NCI-H2196 treated with DMSO at 0.1 percent for 48 hours (cell line): Measurements from ENCODE around the gene IFT88.

ENCODE experiments used
- DNase-seq: peaks from one replicate; lab custom pipeline; 2025; ENCODE audit not compliant: unreplicated experiment; lab: John Stamatoyannopoulos, UW

The IFT88 gene

GRCh38 chr13:20711301-20712044 is 144.5 kb downstream of the IFT88 start:
- no peak for DNase-seq

DNA sequence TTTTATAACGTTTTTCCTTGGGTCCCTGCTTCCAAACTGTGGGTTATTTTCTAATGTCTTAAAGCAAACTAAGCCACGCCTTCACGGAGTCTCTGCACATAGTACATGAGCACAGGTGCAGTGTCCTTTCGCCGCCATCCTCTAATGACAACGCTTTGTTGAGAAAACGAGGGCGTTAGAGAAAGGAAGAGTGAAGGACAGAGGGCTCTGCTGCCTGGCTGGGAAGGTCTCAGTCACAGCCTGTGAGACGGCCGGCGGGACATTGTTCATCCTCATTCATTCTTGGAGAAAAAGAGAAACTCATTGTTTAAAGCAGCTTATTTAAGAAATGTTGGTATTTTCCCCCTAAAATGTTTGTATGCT is 146.0 kb downstream of the IFT88 start:
- no peak for DNase-seq

DNA sequence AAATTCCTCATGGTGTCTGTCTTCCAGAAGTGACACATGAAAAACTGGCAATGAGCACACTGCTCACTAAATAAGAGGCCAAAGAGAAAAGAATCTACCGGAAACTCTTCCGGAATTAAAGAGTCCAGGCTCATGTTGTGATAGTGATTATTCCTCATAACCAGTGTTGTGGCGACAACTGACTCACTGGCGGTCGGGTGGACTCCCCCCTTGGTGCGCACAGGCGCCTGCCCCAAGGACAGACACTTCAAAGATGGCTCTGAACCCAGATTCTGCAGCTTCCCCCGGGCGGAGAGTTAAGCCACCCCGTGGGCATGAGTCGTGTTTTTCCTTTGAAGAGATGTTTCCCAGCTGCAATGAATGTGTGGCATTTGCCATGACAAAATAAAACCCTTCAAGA is 146.8 kb downstream of the IFT88 start:
- no peak for DNase-seq

DNA sequence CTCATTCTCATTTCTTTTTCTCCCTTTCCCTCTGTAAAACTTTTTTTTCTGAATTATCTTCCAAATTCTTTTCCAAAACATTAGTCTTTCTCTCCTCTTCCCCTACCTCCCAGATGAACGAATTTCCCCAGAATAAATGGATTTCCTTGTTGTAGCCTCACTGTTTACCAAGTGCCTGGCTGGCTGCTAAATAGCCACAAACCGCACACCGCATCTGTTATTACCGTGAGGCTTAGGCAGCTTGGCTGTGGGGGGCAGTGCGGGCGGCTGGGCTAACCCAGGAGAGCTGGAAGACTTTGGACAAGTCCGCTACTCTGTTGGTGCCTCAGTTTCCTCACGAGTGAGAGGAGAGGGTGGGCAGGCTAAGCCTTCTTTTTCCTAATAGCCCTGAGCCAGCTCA is 147.2 kb downstream of the IFT88 start:
- no peak for DNase-seq

GRCh38 chr13:20714563-20715329 is 147.8 kb downstream of the IFT88 start:
- DNase-seq: no peak

DNA sequence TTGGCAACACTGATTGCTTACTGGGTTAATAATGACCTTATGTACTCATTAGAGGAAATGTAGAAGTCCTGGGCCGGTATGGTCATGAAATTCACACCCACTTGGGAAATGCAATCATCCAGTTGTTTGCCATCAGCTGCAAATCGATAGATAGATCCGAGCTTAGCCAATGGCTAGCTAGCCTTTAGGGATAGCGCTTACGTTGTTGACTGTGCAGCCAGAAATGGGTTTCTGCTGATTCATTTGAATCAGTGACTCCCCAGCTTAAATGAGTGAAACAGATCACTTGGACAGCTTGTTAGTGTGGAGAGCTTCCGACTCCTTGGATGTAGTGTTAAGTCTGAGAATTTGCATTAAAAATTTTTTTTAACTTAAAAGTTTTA is 148.4 kb downstream of the IFT88 start:
- no peak for DNase-seq

GRCh38 chr13:20716951-20717350 is 150.0 kb downstream of the IFT88 start:
- DNase-seq: no peak

- DNase-seq: no peak
Measured at GRCh38 chr13:20717581-20718542, 150.9 kb downstream of the IFT88 start.

DNA sequence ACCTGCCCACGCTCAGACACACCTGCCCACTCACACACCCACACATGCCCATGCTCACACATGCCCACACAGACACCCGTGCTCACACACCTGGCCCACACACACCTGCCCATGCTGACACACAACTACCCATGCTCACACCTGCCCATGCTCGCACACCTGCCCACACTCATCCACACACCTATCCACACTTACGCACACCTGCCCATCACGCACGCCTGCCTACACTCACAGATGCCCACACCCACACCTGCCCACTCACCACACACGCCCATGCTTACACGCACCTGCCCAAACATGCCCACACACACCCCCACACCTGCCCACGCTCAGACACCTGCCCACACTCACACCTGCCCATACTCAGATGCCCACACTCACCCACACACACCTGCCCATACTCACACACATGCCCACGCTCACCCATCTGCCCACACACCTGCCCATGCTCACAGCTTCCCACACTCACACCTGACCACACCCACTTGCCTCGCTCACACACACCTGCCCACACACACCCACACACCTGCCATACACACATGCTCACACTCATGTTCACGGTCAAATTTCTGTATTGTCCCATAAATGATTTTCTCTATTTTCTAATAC is 152.1 kb downstream of the IFT88 start:
- DNase-seq: no peak

DNA sequence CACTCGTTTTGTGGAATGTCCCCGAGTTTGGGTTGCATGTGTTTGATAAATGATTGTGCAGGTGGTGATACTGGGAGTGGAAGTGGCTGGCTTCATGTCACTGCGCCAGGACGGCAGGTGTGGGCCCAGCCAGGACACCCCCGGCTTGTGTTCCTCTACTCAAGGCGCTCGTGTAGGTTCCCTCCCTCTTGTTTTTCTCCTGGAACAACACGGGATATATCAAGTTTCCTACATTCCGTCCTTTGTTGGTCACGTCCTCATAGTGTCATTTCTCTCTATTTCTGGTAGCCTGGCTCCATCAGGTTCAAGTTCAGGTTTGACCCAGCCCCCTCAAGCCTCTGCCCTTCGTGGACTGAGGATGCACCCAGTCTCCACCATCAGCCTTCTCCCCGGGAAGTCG is 152.8 kb downstream of the IFT88 start:
- no peak for DNase-seq

GRCh38 chr13:20720499-20720898 is 153.5 kb downstream of the IFT88 start:
- no peak for DNase-seq

DNA sequence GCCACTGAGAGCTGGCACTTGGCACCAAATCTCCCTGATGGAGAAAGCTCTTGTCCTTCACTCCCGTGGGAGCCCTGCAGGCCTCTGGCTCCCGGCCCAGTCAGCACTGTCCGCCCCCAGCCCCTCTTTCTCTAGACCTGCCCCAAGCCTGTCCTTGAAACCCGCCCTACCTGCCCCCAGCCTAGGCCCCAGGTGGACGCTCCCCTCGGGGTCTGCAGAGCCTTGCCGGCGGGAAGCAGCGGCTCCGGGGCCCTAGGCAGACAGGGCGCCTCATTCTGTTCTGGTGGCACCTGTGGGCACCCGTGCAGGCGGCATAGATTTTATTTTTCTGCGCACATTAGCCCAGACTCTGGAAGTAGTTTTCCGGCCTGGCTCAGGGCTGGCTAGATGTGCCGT is 154.1 kb downstream of the IFT88 start:
- DNase-seq: no peak

GRCh38 chr13:20721454-20722357 is 154.7 kb downstream of the IFT88 start:
- no peak for DNase-seq

DNA sequence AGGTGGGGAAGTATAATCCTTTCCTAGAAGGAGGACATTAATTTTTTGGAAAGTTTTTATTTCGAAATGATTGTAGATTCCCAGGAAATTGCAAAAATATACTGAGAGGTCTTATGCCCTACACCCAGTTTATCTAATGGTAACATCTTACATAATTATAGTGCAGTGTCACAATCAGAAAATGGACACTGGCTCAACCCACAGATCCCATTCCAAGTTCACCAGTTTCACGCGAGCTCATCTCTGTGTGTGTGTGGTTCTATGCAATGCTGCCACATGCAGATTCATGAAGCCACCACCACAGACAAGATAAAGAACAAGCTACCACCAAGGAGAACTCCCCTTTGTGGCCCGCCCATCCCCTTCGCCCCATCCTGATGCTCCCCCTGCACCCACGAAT is 160.9 kb downstream of the IFT88 start:
- DNase-seq: no peak

- no peak for DNase-seq
Measured at GRCh38 chr13:20728579-20729311, 161.8 kb downstream of the IFT88 start.

GRCh38 chr13:20729633-20730585 is 163.0 kb downstream of the IFT88 start:
- no peak for DNase-seq

DNA sequence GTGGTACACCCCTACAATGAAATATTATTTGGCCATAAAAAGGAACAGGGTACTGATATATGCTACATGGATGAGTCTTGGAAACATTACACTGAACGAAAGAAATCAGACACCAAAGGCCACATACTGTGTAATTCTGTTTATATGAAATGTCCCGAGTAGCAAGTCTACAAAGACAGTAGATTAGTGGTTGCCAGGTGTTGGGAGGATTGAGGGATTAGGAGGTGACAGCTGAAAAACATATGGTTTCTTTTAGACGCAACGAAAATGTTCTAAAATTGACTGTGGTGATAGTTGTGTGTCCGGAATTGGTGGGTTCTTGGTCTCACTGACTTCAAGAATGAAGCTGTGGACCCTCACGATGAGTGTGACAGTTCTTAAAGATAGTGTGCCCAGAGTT is 171.7 kb downstream of the IFT88 start:
- no peak for DNase-seq

DNA sequence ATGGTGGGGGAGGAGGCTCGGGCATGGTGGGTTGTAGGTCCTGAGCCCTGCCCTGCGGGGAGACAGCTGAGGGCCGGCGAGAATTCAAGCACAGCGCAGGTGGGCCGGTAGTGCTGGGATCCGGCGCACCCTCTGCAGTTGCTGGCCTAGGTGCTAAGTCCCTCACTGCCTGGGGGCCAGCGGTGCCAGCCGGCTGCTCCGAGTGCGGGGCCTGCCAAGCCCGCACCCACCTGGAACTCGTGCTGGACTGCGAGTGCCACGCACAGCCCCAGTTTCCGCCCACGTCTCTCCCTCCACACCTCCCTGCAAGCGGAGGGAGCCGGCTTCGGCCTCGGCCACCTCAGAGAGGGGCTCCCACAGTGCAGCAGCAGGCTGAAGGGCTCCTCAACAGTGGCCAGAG is 173.1 kb downstream of the IFT88 start:
- no peak for DNase-seq
